Left lung (tissue), 10 donors: ENCODE results near the gene ARCN1. TPM values are rescaled to one million over a fixed set of nuclear protein-coding genes. Genes with fewer than 3 reads are reported as not detected.

Source experiments
- ATAC-seq: fragments of 200-7000 bp; cut with Tn5 transposase; one replicate; pipeline ENCODE4 v1.9.1; 2020; ENCODE audit warnings: moderate library complexity
- DNase-seq, 4 donors: peaks; one replicate each; pipeline ENCODE4 v3.0.0-alpha.2; 2013 to 2020
- H3K27ac ChIP-seq, 2 donors: fragments of 200-600 bp; sonication (generic) in 1 of 2; one replicate each; pipeline versions ENCODE4 v1.5.0 to v1.8.0; 2020 to 2021
- H3K27me3 ChIP-seq, 2 donors: fragments of 200-600 bp; sonication (generic) in 1 of 2; one replicate each; pipeline versions ENCODE4 v1.5.0 to v1.8.0; 2020 to 2021
- H3K36me3 ChIP-seq, 2 donors: fragments of 200-600 bp; sonication (generic) in 1 of 2; one replicate each; pipeline versions ENCODE4 v1.5.0 to v1.8.0; 2020 to 2021
- H3K4me1 ChIP-seq, 2 donors: fragments of 200-600 bp; one replicate each; pipeline ENCODE4 v1.8.0; 2021
- H3K4me3 ChIP-seq, 2 donors: fragments of 200-600 bp; sonication (generic) in 1 of 2; one replicate each; pipeline versions ENCODE4 v1.5.0 to v1.8.0; 2020 to 2021; ENCODE audit warnings: mild to moderate bottlenecking in 1 of 2
- H3K9me3 ChIP-seq, 2 donors: fragments of 200-600 bp; sonication (generic) in 1 of 2; one replicate each; pipeline versions ENCODE4 v1.5.0 to v1.8.0; 2020 to 2021
- CTCF ChIP-seq, 2 donors: fragments of 200-600 bp; sonication (generic) in 1 of 2; IDR thresholded peaks; one replicate each; pipeline versions ENCODE4 v1.5.0 to v1.8.0; 2021; ENCODE audit warnings: antibody characterized with exemption in 2 of 2
- intact Hi-C, 2 donors: fragments of 100-400 bp; cut with DNase I; formaldehyde crosslinking; loops; one replicate each; pipeline versions ENCODE4 v1.11.2 to v1.14.2; 2022
- polyA plus RNA-seq, 6 donors: library from polyadenylated mRNA; unstranded; fragments of 120-200 nt; gene quantifications; one replicate each; pipeline ENCODE4 v1.2.1, GENCODE V29; 2013; ENCODE audit not compliant: insufficient read length in 6 of 6
- total RNA-seq, 2 donors: library from RNA; stranded (reverse); fragmentation: NEBNext Ultra II Directional; extraction: Animal tissue kit (Norgen Biotek cat#: 25700); gene quantifications; one replicate each; pipeline ENCODE4 v1.2.1, GENCODE V29; 2021
- donor health status: DM: no; HTN: yes; CAD: no.
- donor health status: DM: no; HTN: no; CAD: no.

Gene ARCN1
- total and polyA plus RNA-seq, 8 donors, result 141 to 171 (median 166) TPM

- peaks cover 6 to 9% of the 10 kb centered on the region in 2 donors for H3K4me1 ChIP-seq
- no peak for DNase-seq
- ATAC-seq, result no peak
- H3K27me3 ChIP-seq, result peaks cover 0 to 1% of the 10 kb centered on the region in 2 donors
- no peak overlapping the region for H3K27ac ChIP-seq
- intact Hi-C loops, result no loop called here
- H3K9me3 ChIP-seq, result no peaks in the 10 kb centered on the region
- H3K36me3 ChIP-seq, result peaks cover 0 to 56% of the 10 kb centered on the region in 2 donors
- no peak for TF ChIP-seq CTCF (IDR thresholded peaks at IDR 0.05)
- H3K4me3 ChIP-seq, result no peak overlapping the region
These were observed 47.3 kb upstream of the ARCN1 start for GRCh38 chr11:118524757-118525470.

GRCh38 chr11:118526688-118527087 is 45.5 kb upstream of the ARCN1 start:
- Histone ChIP-seq H3K4me1 (peaks cover 7 to 27% of the 10 kb centered on the region in 2 donors), H3K9me3 (no peaks in the 10 kb centered on the region), H3K27ac (no peak overlapping the region), H3K36me3 (peaks cover 0 to 38% of the 10 kb centered on the region in 2 donors), H3K27me3 (peaks cover 0 to 18% of the 10 kb centered on the region in 2 donors), H3K4me3 (no peak overlapping the region)
- DNase-seq, result no peak
- intact Hi-C loops, result no loop called here
- no peak for ATAC-seq
- no peak for TF ChIP-seq CTCF (IDR thresholded peaks at IDR 0.05)

- intact Hi-C loops, result no loop called here
- DNase-seq (no peak), ATAC-seq (no peak)
- Histone ChIP-seq H3K9me3 (no peaks in the 10 kb centered on the region), H3K4me3 (no peak within 1 kb of the TSS), H3K27ac (no peak within 1 kb of the TSS), H3K36me3 (peaks cover 0 to 34% of the 10 kb centered on the region in 2 donors), H3K27me3 (peaks cover 0 to 18% of the 10 kb centered on the region in 2 donors), H3K4me1 (peaks cover 7 to 29% of the 10 kb centered on the region in 2 donors)
- TF ChIP-seq CTCF (IDR thresholded peaks at IDR 0.05), result no peak
These were observed 45.1 kb upstream of the ARCN1 start, which contains the start of gene TTC36 for GRCh38 chr11:118527109-118527508. TSS of gene TTC36 (plus strand) at chr11:118527474. CDS start at chr11:118527495, 21 bp downstream.

GRCh38 chr11:118528511-118528910 is 43.7 kb upstream of the ARCN1 start:
- H3K4me1 ChIP-seq, result peaks cover 7 to 29% of the 10 kb centered on the region in 2 donors
- H3K36me3 ChIP-seq, result peaks cover 0 to 21% of the 10 kb centered on the region in 2 donors
- intact Hi-C loops, result no loop called here
- no peak overlapping the region for H3K27ac ChIP-seq
- peaks cover 0 to 18% of the 10 kb centered on the region in 2 donors for H3K27me3 ChIP-seq
- ATAC-seq (no peak), DNase-seq (no peak)
- H3K4me3 ChIP-seq, result no peak overlapping the region
- H3K9me3 ChIP-seq, result no peaks in the 10 kb centered on the region
- no peak for TF ChIP-seq CTCF (IDR thresholded peaks at IDR 0.05)

- DNase-seq (no peak), ATAC-seq (no peak)
- Histone ChIP-seq H3K4me3 (peak overlapping the region in 1 of 2 donors; percentile 66), H3K36me3 (peaks cover 0 to 9% of the 10 kb centered on the region in 2 donors), H3K9me3 (no peaks in the 10 kb centered on the region), H3K27me3 (peaks cover 0 to 18% of the 10 kb centered on the region in 2 donors), H3K27ac (no peak overlapping the region), H3K4me1 (peaks cover 7 to 23% of the 10 kb centered on the region in 2 donors)
- intact Hi-C loops, result no loop called here
- TF ChIP-seq CTCF (IDR thresholded peaks at IDR 0.05), result no peak
These were observed 42.5 kb upstream of the ARCN1 start for GRCh38 chr11:118529584-118530175.
